G401 (cell line): ENCODE results near the gene GCNA. TPM values are rescaled to one million over a fixed set of nuclear protein-coding genes. Genes with fewer than 3 reads are reported as not detected.
A peak's percentile ranks its signal among the peaks of the same experiment; 100 is the strongest.
"Not testable (repeated sequence)": the region's sequence is repeated elsewhere in the genome, so short reads cannot be mapped to it uniquely, and the experiment has no call there.

Experiments
- DNase-seq: peaks from one replicate; pipeline ENCODE4 v3.0.0-alpha.2; 2015; ENCODE audit warnings: low spot score
- in situ Hi-C: cut with HindIII; loops from 2 replicates; pipeline ENCODE4 v1.10.0; 2016; ENCODE audit warnings: low sequenced_read_pairs, mixed read lengths
- total RNA-seq: library from RNA; depleted of rRNA; stranded (reverse); fragments of >200 nt; shearing (Covaris generic); gene quantifications from 2 replicates; pipeline ENCODE4 v1.2.3, GENCODE V29; 2014

The GCNA gene
- total RNA-seq, 1 experiment from 2014 or later = 1.0 TPM

DNA sequence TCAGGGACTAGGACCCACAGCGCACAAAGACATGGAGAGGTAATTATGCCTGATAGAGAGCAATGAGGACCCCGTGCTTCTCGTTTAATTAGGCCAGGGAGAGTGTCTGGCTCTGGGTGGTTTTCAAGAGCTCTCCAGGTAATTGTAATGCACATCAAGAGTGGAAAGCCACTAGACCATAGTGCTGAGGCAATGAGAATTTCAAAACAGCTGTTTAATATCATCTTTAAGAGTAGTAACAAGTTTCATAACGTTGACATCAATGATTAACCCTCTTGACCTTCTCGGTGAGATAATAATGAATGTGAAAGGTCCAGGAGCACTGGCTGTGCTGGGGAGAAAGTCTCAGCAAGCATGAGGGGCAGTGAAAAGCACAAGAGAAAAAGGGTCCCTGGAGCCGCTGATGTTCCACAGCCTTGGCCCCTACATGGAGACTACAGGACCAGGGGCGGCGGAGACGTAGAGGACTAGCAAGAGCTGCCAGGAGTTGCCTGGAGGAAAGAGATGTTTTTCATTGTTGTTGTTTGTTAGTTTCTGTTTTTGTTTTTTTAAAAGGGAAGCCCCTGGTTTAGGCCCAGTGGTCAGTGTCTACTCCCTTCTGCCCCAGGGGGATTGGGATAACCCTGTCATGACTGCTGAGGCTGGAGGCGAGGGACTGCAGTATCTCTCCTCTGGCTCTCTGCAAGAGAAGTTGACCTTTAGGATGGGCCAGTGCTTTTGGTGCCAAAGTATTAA, 54.9 kb downstream of the GCNA start:
- DNase-seq = no peak
- in situ Hi-C loops = no loop called here

DNA sequence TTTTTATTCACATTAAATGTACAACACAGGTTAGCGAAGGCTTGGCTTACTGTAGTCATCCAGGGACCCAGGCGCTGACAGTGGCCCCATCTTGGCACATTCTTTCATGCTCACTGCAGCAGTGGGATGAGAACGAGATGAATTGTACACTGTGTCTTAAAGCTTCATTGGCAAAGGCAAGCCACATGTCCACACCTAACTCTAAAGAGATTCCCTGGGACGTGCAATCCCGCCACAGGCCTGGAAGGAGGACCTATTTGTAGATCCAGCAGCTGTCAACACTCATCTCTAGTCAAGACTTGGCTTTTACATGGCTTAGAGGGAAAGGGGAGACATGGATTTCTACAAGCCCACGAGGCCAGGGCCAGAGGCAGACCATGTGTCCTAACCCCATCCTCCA, 56.1 kb downstream of the GCNA start:
- DNase-seq = no peak
- in situ Hi-C loops = no loop called here

DNA sequence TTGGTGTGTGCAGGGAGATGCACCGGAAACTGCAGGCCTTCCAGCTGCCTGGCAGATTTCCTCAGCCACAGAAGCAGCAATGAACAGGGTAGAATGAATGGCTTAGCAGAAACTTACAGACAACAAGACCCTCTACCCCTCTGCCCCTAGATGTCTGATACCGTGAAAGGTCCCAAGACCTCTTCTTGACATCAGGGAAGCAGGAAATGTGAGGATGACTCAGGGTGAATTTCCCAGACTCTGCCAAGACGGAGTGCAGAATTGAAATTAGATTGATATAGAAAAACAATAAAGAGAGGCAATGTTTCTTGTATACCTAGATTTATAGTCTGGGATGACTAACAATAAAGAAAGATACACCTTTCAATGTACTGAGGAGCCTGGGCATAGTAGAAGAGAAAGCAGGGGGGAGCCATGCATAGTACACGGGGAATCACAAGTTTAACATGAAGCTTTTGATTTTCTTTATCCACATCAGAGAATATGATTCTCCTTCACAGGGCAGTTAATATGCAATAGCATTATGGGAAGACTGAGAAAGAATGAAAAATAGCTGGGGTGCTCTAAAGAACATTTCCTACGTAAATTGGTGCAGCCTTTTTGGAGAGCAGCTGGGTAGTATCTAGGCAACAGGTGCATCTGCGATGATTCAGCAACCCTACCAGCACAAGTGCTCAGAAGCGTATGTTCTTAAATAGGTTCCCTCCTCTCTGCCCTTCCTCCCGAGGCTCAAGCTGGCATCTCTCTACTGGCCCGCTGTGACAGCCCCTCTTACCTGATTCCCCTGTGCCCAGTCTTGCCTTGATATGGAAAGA, 58.4 kb downstream of the GCNA start:
- in situ Hi-C loops = no loop called here

DNA sequence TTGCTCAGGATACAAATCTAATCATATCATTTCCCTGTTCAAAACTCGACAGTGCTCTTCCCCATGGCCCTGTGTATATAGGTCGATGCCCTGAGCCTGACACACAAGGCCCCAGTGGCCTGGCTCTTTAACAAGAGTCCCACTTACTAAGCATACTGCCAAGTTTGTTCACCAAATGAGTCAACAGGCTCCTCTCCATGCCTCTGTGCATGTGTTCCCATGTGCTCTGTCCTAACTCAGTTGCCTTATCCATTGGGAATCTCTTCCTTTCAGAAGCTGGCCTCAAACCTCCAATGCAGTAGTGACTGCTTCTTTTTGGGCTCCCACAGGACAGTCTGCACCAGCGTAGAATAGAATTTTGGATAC, 59.0 kb downstream of the GCNA start:
- DNase-seq = no peak
- in situ Hi-C loops = no loop called here

More for the DNA sequence above, 58.4 kb downstream of the GCNA start:
- DNase-seq = peak; percentile 33

DNA sequence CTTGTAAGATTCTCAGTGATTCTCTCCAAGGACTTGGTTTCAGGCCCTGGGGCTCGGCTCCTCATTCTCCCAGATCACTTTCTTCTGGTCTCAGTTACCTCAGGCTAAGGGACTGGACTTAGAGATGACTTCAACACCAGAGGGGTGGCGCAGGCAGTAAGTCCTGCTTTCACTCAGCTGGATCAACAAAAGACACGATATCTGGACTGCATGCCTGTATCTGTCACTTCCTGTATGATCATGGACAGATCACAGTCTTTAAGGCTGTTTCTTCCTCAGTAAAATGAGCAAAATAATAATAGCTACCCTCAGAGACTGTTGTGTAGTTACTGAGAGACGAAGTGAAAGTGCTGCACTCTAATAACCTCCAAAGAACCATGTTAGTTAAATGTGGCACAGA, 59.6 kb downstream of the GCNA start:
- DNase-seq = no peak

DNA sequence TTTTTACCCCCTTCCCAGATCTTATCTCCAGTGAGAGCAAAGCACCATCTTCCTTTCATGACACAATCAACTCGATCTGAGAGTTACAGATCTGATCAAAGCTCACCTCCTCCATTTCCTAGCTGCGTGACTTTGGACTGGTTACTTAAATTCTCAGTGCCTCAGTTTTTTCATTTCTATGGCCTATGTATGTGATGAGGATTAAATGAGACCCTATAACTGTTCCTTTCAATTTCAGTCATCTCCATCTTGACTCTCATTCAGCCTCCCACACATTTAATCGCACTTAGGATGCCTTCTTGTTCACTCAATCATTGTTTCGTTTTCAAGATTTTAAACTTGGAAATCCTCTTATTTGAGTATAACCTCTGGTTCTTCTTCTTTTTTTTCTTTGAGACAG, 60.2 kb downstream of the GCNA start:
- in situ Hi-C loops = no loop called here
- DNase-seq = no peak

More for the DNA sequence above, 59.6 kb downstream of the GCNA start:
- in situ Hi-C loops = no loop called here

DNA sequence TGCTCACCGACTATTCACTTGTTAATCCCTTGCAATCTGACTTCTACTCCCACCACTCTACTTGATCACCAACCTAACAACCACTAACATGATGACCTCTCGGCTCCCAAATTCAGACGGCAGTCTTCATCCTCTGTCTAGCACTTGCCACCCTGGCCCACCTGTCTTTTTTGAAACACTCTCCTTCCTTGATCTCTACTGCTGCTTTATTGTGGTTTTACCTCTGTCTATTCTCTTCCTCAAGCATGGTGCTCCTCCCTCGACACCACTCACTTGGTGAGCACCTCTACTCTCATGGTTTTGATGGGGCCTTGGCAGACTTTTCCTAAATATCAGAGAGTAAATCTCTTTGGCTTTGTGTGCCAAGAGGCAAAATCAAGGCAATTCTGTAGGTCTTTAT, 61.8 kb downstream of the GCNA start:
- DNase-seq = no peak
- in situ Hi-C loops = no loop called here

DNA sequence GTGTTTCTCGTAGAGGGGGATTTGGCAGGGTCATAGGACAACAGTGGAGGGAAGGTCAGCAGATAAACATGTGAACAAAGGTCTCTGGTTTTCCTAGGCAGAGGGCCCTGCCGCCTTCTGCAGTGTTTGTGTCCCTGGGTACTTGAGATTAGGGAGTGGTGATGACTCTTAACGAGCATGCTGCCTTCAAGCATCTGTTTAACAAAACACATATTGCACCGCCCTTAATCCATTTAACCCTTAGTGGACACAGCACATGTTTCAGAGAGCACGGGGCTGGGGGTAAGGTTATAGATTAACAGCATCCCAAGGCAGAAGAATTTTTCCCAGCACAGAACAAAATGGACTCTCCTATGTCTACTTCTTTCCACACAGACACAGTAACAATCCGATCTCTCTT, 66.2 kb downstream of the GCNA start:
- in situ Hi-C loops, DNase-seq: not testable (repeated sequence)

DNA sequence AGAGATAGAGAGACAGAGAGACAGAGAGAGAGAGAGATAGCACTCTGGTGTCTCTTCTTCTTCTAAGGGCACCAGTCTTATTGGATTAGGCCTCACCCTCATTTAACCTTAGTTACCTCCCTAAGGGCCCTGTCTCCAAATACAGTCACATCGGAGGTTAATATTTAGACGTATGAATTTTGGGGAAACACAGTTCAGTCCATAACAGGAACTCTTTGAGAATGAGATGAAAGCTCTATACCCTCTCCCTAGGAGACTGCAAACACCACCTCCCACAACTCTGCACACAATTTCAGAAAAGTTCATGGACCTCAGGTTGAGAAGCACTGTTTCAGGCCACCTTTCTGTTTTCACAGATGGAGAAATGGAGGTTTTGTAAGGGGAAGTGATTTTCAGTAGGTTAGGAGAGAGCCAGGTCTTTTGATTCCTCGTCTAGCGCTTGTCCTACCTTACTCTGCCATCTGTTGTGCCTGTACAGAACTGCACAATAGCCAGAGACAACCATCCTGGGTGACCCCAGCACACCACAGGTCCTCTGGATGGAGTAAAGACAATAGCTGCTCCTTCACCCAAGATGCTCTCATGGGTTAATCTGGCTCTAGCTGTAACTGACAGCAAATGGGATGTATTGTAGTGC, 72.2 kb downstream of the GCNA start:
- in situ Hi-C loops = no loop called here
- peak; percentile 13 for DNase-seq

DNA sequence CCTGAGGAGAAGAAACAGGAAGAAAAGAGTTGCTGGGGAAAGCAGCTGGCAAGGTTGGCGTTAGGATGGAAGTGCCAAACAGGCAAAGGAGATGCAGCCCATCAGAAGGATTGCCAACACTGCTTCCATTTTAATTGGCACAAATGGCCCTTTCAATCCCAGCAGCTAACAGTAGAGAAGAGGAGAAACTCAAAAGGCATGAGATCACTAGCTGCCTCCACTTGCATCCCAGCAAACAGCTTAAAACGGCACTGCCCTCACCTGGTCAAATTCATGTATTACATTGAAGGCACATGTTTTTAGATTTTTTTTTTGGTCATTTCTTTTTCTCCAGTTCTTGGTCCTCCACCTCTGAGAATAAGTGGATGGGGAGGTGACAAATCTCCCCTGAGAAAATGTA, 74.2 kb downstream of the GCNA start:
- DNase-seq = peak; percentile 57
- in situ Hi-C loops = no loop called here

DNA sequence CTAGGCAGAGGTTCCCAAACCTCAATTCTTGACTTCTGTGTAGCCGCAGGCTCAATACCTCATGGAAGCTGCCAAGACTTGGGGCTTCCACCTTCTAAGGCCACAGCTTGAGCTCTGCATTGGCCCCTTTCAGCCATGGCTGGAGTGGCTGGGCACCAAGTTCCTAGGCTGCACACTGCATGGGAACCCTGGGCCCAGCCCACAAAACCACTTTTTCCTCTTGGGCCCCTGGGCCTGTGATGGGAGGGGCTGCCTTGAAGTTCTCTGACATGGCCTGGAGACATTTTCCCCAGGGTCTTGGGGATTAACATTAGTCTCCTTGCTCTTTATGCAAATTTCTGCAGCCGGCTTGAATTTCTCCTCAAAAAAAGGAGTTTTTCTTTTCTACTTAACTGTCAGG, 75.1 kb downstream of the GCNA start:
- in situ Hi-C loops = no loop called here
- no peak for DNase-seq

DNA sequence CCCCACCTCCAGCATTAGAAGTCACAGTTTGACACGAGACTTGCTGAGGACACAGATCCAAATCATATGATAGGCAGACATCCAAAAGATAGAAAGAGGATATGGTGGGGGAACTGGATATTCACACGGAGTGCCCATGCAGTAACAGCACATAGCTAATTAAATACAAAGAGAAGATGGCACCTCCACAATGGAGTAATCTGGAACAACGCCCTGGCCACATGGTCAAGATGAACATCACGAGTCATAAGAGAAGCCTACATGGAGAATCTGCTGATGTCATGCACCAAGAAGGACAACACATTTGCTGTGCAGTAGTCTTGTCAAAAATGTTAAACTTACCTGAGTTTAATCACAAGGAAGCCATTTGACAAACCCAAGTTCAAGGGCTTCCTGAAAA, 79.0 kb downstream of the GCNA start:
- no peak for DNase-seq
- in situ Hi-C loops = no loop called here

DNA sequence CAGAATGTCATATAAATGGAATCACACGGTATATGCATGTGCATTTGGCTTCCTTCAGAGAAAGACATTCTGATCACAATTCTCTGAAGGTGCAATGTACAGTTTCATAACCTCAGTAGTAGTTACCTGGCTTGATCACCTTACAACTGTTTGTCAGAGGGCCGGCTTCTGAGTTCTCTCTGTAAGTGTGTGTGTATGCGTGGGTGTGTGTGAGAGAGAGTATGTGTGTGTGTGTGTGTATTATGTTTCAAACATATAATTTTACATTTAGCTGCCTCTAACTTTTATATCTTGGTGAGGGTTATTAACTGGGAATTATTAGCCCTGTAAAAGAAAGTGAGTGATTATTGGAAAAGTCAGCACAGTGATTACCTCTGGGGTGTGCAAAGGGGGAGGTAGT, 81.1 kb downstream of the GCNA start:
- no peak for DNase-seq
- in situ Hi-C loops = no loop called here

DNA sequence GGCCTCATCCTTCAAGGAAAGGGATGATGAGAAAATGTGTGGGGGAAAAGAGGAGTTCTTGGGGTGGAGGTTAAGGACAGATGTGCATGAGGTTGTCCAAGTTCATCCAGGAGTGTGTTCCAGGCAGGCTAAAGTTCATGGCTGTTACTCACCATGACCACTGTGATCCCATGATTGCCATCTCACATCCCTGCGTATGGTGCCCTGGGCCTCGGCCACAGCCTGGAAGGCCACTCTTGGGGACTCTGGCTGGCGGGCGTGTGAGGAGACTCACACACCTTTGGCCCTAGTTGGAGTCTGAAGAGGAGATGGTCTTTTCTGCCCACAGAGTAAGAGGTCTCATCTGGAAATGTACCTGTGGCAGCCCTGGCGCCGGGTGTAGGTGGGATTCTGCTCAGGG, 81.7 kb downstream of the GCNA start:
- in situ Hi-C loops = no loop called here
- DNase-seq = no peak

DNA sequence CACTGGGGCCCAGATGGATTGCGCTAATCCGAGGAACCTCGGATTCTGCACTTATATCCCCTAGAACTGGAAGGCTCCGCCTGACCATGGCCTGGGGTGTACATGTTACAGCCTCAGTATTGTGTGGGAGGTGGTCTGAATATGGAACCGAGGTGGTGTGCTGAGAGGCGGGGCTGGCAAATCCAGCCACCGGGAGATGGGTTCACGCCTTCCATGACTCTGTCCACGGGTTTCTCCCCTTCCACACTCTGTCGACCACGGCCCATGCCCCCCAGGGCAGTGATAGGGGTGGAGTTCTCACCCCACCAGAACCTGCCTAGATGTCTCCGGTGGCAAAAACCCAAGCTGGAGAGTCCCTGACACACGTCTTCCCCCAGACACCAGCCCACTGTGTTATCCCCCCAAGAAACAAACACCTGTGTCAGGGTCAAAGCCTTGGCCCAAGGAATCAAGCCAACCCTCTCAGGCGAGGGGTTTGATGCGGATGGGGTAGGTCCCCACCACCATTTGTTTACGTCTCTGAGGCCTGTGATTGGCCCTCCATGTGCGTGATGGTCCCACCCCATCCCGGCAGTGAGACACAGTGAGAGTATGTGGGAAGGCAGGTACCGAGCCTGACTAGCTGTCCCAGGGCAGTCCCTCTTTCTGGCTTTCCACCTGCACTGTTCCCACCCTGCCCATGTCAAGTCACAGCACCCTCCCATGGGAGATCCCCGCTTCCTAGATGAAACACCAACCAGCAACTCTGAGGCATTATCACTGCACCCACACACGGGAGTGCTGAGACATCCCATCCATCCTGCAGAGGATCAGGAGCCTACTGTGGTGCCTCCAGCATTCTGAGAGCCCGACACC, 82.6 kb downstream of the GCNA start:
- no peak for DNase-seq
- in situ Hi-C loops = no loop called here

DNA sequence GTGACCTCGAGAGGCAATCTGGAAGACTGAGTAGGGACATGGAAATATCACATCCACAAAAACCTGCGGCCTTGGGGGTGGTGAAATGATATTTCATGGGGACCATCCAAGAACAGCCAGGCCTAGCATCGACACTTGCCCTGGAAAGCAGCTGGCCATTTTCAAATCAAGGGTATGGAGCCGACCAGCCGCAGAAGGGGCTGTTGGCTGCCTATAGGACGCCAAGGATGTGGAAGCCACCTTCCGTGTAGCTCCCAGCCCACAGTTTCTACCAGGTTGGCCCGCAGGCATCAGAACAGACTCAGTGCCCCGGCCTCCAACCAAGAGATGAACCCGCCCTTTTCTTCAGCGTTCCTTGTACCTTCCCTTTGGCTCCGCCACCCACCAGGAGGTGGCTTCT, 83.7 kb downstream of the GCNA start:
- DNase-seq = no peak
- in situ Hi-C loops = no loop called here

DNA sequence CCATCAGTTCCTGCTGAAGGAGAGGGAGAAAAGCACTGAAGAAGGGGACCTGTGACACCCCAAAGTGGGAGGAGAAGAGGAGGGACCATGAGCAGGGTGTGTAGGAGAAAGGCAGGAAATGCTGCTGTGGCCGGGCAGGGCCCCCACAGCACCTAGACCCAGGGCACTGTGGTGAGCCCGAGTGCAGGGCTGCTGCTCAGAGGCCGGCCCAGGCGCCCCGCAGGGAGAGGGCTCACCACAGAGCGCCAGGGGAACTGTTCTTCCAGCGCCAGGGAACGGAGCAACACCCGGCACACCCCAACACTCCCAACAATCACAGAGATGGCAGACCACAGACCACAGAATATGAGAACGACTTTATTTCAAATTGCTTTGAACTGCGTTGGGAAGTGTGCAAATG, 84.4 kb downstream of the GCNA start:
- in situ Hi-C loops, DNase-seq: not testable (repeated sequence)
